ENCODE results near the gene POU5F1.

DNA sequence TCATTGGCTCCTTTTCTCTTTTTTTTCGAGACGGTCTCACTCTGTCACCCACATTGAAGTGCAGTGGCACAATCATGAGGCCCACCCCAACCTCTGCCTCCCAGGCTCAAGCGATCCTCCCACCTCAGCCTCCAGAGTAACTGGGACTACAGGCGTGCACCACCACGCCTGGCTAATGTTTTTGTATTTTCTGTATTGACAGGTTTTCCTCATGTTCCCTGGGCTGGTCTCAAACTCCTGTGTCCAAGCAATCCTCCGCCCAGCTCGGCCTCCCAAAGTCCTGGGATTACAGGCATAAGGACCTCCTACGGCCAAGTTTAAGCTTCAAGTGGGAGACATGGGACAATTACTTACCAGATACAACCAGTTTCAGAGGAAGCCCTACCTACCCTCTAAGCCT, 9.4 kb upstream of the POU5F1 start:
- TF ChIP-seq, protein P1, sequence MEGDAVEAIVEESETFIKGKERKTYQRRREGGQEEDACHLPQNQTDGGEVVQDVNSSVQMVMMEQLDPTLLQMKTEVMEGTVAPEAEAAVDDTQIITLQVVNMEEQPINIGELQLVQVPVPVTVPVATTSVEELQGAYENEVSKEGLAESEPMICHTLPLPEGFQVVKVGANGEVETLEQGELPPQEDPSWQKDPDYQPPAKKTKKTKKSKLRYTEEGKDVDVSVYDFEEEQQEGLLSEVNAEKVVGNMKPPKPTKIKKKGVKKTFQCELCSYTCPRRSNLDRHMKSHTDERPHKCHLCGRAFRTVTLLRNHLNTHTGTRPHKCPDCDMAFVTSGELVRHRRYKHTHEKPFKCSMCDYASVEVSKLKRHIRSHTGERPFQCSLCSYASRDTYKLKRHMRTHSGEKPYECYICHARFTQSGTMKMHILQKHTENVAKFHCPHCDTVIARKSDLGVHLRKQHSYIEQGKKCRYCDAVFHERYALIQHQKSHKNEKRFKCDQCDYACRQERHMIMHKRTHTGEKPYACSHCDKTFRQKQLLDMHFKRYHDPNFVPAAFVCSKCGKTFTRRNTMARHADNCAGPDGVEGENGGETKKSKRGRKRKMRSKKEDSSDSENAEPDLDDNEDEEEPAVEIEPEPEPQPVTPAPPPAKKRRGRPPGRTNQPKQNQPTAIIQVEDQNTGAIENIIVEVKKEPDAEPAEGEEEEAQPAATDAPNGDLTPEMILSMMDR (IDR thresholded peaks at IDR 0.05) = no peak
- TF ChIP-seq POLR2AphosphoS5 (IDR thresholded peaks at IDR 0.05) (no peak), EP300 (IDR thresholded peaks at IDR 0.05) (no peak)

Data from gastroesophageal sphincter (tissue), 3 donors.